HepG2 (cell line): ENCODE data around the gene EYA4. TPM values are rescaled to one million over a fixed set of nuclear protein-coding genes. Genes with fewer than 3 reads are reported as not detected.

Experiments
- ATAC-seq: fragments of 200-7000 bp; cut with Tn5 transposase; 3 replicates; pipeline ENCODE4 v1.9.1; 2020; ENCODE audit warnings: mild to moderate bottlenecking, moderate library complexity
- BruUV-seq: library from RNA; stranded (reverse); fragments of 400-500 nt; replicated peaks from 2 replicates; lab custom pipeline; 2021; lab: Mats Ljungman, UMichigan
- CTCF ChIA-PET: fragments of 300-600 bp; formaldehyde crosslinking; extraction: SDS; loops from one replicate; lab custom pipeline; 2021; ENCODE audit warnings: low total read pairs, inconsistent platforms, low intra/inter-chr PET ratio; lab: Yijun Ruan, JAX
- POLR2A ChIA-PET: fragments of 350-600 bp; sonication (Branson Sonifier 250); formaldehyde crosslinking; loops from one replicate; lab custom pipeline; 2020; ENCODE audit warnings: antibody characterized with exemption, inconsistent platforms; lab: Yijun Ruan, JAX
- DNase-seq: peaks from one replicate; pipeline ENCODE4 v3.0.0-alpha.2; 2015; ENCODE audit warnings: low spot score
- FAIRE-seq: peaks from 3 replicates; lab custom pipeline; 2011; peaks lifted over from hg19 to GRCh38; lab: Jason Lieb, UNC
- H2AFZ ChIP-seq: one replicate; pipeline ENCODE4 v1.6.1; 2011; ENCODE audit warnings: low read length, inconsistent platforms
- H3K27ac ChIP-seq: fragments of 300-600 bp; 3 replicates; pipeline ENCODE4 v1.8.0; 2011; ENCODE audit warnings: mixed run types, mild to moderate bottlenecking, mixed read lengths, low read length, inconsistent platforms; ENCODE audit not compliant: insufficient read depth; ENCODE audit errors: extremely low read length
- H3K27me3 ChIP-seq, 2 experiments: fragments of 200-600 bp in 1 of 2; 2 replicates in 1 of 2; 3 replicates in 1 of 2; pipeline versions ENCODE4 v1.6.0 to v1.8.0; 2011; ENCODE audit warnings: low read length in 2 of 2, mild to moderate bottlenecking in 2 of 2, moderate library complexity in 2 of 2, inconsistent platforms in 1 of 2; ENCODE audit not compliant: insufficient read depth in 2 of 2, control insufficient read depth in 1 of 2
- H3K36me3 ChIP-seq, 2 experiments: fragments of 200-600 bp in 1 of 2; replicated peaks in 1 of 2; 2 replicates in 1 of 2; 3 replicates in 1 of 2; pipeline versions ENCODE4 v1.5.1 to v1.8.0; 2011; ENCODE audit warnings: low read length in 2 of 2, inconsistent platforms in 1 of 2; ENCODE audit not compliant: insufficient read depth in 2 of 2, control insufficient read depth in 1 of 2
- H3K4me1 ChIP-seq: 2 replicates; pipeline ENCODE4 v1.5.1; 2012; ENCODE audit warnings: low read length, inconsistent platforms; ENCODE audit not compliant: insufficient read depth
- H3K4me2 ChIP-seq: 2 replicates; pipeline ENCODE4 v1.6.0; 2011; ENCODE audit warnings: low read depth, low read length, inconsistent platforms
- H3K4me3 ChIP-seq, 3 experiments: fragments of 200-600 bp in 1 of 3; sonication (generic), shearing (Covaris generic) in 1 of 3; replicated peaks in 1 of 3; 2 replicates each; pipeline ENCODE4 v1.5.1; 2011 to 2016; ENCODE audit warnings: low read length in 3 of 3, inconsistent platforms in 2 of 3, low read depth in 2 of 3, mild to moderate bottlenecking in 2 of 3, control low read depth in 1 of 3, mixed read lengths in 1 of 3; ENCODE audit not compliant: insufficient read depth in 1 of 3
- H3K79me2 ChIP-seq: one replicate; pipeline ENCODE4 v1.6.1; 2011; ENCODE audit warnings: low read length, inconsistent platforms; ENCODE audit not compliant: insufficient read depth
- H3K9ac ChIP-seq: 2 replicates; pipeline ENCODE4 v1.6.0; 2011; ENCODE audit warnings: mild to moderate bottlenecking, low read depth, low read length, inconsistent platforms; ENCODE audit not compliant: insufficient read depth
- H3K9me3 ChIP-seq: 2 replicates; pipeline ENCODE4 v1.5.1; 2012; ENCODE audit warnings: mild to moderate bottlenecking, low read length
- H4K20me1 ChIP-seq: 2 replicates; pipeline ENCODE4 v1.6.0; 2011; ENCODE audit warnings: inconsistent platforms, mild to moderate bottlenecking, low read length, moderate library complexity; ENCODE audit not compliant: insufficient read depth
- ADNP ChIP-seq: sonication (generic); formaldehyde crosslinking; IDR thresholded peaks from 2 replicates; pipeline ENCODE4 v1.4.0; 2020; ENCODE audit warnings: missing genetic modification reagents
- BRCA1 ChIP-seq: sonication (generic); formaldehyde crosslinking; IDR thresholded peaks from 2 replicates; pipeline ENCODE4 v1.4.0; 2020; ENCODE audit warnings: missing genetic modification reagents
- CBX1 ChIP-seq: IDR thresholded peaks from one replicate; pipeline ENCODE4 v1.6.1; 2016; ENCODE audit warnings: antibody characterized with exemption, low read depth
- CREB1 ChIP-seq, 2 experiments: fragments of 450-650 bp in 1 of 2; IDR thresholded peaks; 2 replicates each; pipeline ENCODE4 v1.6.1; 2016 to 2017; ENCODE audit warnings: control low read depth in 1 of 2, mild to moderate bottlenecking in 1 of 2, missing compliant biosample characterization in 1 of 2, missing genetic modification characterization in 1 of 2
- EP300 ChIP-seq, 3 experiments: sonication (generic) in 1 of 3; formaldehyde crosslinking in 1 of 3; IDR thresholded peaks; 2 replicates each; pipeline versions ENCODE4 v1.5.1 to v1.6.1; 2011 to 2020; ENCODE audit warnings: low read depth in 2 of 3, low read length in 2 of 3, borderline replicate concordance in 1 of 3, improper control_type of control experiment in 1 of 3, mild to moderate bottlenecking in 1 of 3, missing genetic modification reagents in 1 of 3, moderate library complexity in 1 of 3
- FOXC1 ChIP-seq: sonication (generic); formaldehyde crosslinking; IDR thresholded peaks from 2 replicates; pipeline ENCODE4 v1.8.0; 2022; ENCODE audit warnings: mild to moderate bottlenecking, missing genetic modification reagents, borderline replicate concordance
- FOXM1 ChIP-seq: sonication (generic); formaldehyde crosslinking; IDR thresholded peaks from 2 replicates; pipeline ENCODE4 v1.5.0; 2020; ENCODE audit warnings: missing genetic modification reagents
- KDM4B ChIP-seq: sonication (generic); formaldehyde crosslinking; IDR thresholded peaks from 2 replicates; pipeline ENCODE4 v1.4.0; 2020; ENCODE audit warnings: missing genetic modification reagents
- MAFG ChIP-seq: sonication (generic); formaldehyde crosslinking; IDR thresholded peaks from 2 replicates; pipeline ENCODE4 v1.5.1; 2020; ENCODE audit warnings: mild to moderate bottlenecking, missing genetic modification reagents
- RAD51 ChIP-seq: fragments of 450-650 bp; IDR thresholded peaks from 2 replicates; pipeline ENCODE4 v1.6.1; 2016; ENCODE audit warnings: borderline replicate concordance
- YY1 ChIP-seq: IDR thresholded peaks from 2 replicates; pipeline ENCODE4 v1.6.1; 2011; ENCODE audit warnings: low read length, low read depth, moderate library complexity, mild to moderate bottlenecking; ENCODE audit not compliant: insufficient read depth, insufficient replicate concordance
- ZBTB2 ChIP-seq: sonication (generic); formaldehyde crosslinking; IDR thresholded peaks from 2 replicates; pipeline ENCODE4 v1.8.0; 2022; ENCODE audit warnings: low read depth, missing genetic modification reagents
- ZBTB7A ChIP-seq: sonication (generic); formaldehyde crosslinking; IDR thresholded peaks from 2 replicates; pipeline ENCODE4 v1.8.0; 2022; ENCODE audit warnings: mild to moderate bottlenecking, missing genetic modification reagents
- ZMAT3 ChIP-seq: sonication (generic); formaldehyde crosslinking; conservative IDR thresholded peaks from 2 replicates; pipeline ENCODE4 v1.7.0; 2021; ENCODE audit warnings: missing genetic modification reagents
- ZSCAN12 ChIP-seq: sonication (generic); formaldehyde crosslinking; IDR thresholded peaks from 2 replicates; pipeline ENCODE4 v1.9.0; 2021; ENCODE audit warnings: mild to moderate bottlenecking, missing genetic modification reagents
- WGBS: methylation state at CpG from one replicate; pipeline ENCODE4 v1.1.6; 2017; ENCODE audit warnings: low lambda C conversion rate; 5-methylcytosine and 5-hydroxymethylcytosine counted together
- in situ Hi-C: cut with HindIII; loops from 2 replicates; pipeline ENCODE4 v1.10.0; 2017; ENCODE audit warnings: low pct_unique_long_range_greater_than_20kb; ENCODE audit not compliant: extremely low pct_ligation_motif_present
- intact Hi-C: fragments of 100-400 bp; cut with micrococcal nuclease; formaldehyde crosslinking; loops from one replicate; pipeline ENCODE4 v1.10.0; 2022; ENCODE audit not compliant: unreplicated experiment
- polyA plus RNA-seq, 8 experiments: library from polyadenylated mRNA; depleted of rRNA in 3 of 8; stranded (reverse) in 7 of 8; unstranded in 1 of 8; fragments of >200 nt; fragmentation: Illumina TruSeq in 4 of 8; extraction: Trizol in 4 of 8; gene quantifications; 2 replicates each; pipeline versions ENCODE4 v1.2.1 to v1.2.3, GENCODE V29; 2011 to 2016; ENCODE audit warnings: low read depth in 4 of 8, missing spikeins in 1 of 8, mixed read lengths in 1 of 8; ENCODE audit not compliant: insufficient read depth in 1 of 8
- total RNA-seq, 5 experiments: library from RNA; depleted of rRNA; stranded (reverse); fragments of >200 nt; fragmentation: Illumina TruSeq; extraction: Trizol; gene quantifications; 2 replicates each; pipeline ENCODE4 v1.2.3, GENCODE V29; 2016; ENCODE audit warnings: low read depth in 1 of 5

EYA4 gene
- total and polyA plus RNA-seq, 2 of the 13 experiments (the other 11 are each of a cell fraction or from before 2014, with no cell fraction given), result not detected

GRCh38 chr6:133428295-133428694 is 187.1 kb downstream of the EYA4 start:
- ATAC-seq, result no peak
- Histone ChIP-seq H3K79me2 (no peaks in the 10 kb centered on the region), H3K9ac (no peak overlapping the region), H2AFZ (no peak overlapping the region), H3K4me2 (no peak overlapping the region), H3K27ac (no peak overlapping the region), H3K4me3 (no peak overlapping the region), H3K27me3 (no peaks in the 10 kb centered on the region), H3K4me1 (no peaks in the 10 kb centered on the region), H3K9me3 (no peaks in the 10 kb centered on the region), H3K36me3 (no peaks in the 10 kb centered on the region), H4K20me1 (no peaks in the 10 kb centered on the region)
- POLR2A ChIA-PET, result no interaction called here
- DNase-seq, result no peak
- 0% methylated on average over 3 of the region's 3 CpGs for WGBS
- CTCF ChIA-PET, result no interaction called here
- TF ChIP-seq CREB1 (IDR thresholded peaks at IDR 0.05) (peak; percentile 84), CREB1 (CRISPR knock-in tag; IDR thresholded peaks at IDR 0.05) (no peak), EP300 (IDR thresholded peaks at IDR 0.05; ENCODE audit: low read depth in 2 of 2, low read length in 2 of 2) (no peak), EP300 (CRISPR knock-in tag; IDR thresholded peaks at IDR 0.05; ENCODE audit: borderline replicate concordance) (no peak)
- no peak for FAIRE-seq
- in situ Hi-C loops, result no loop called here
- intact Hi-C loops, result no loop called here
- no TSS peak for BruUV-seq

DNA sequence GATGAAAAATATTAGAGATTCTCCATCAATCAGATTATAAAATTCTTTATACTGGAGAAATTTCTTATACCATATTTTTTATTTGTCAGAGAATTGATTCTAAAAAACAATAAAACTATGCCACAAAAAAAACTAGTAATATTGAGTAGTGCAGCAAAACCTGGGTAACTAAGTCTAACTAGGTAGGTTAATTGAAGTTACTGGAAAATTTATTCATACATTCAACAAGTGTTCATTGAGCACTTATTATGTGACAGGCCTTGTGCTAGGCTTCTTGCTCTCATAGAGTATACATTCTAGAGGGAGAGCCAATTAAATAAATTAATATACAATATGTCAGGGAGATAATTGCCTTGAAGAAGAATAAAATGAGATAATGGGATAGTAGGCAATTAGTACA is 189.4 kb downstream of the EYA4 start:
- no peak for ATAC-seq
- POLR2A ChIA-PET, result no interaction called here
- H3K27ac ChIP-seq, result no peak overlapping the region
- H3K27me3 ChIP-seq, result no peaks in the 10 kb centered on the region
- no peaks in the 10 kb centered on the region for H3K9me3 ChIP-seq
- H3K9ac ChIP-seq, result no peak overlapping the region
- no peaks in the 10 kb centered on the region for H3K36me3 ChIP-seq
- H4K20me1 ChIP-seq, result no peaks in the 10 kb centered on the region
- no peak overlapping the region for H3K4me3 ChIP-seq
- DNase-seq, result no peak
- FAIRE-seq, result no peak
- no TSS peak for BruUV-seq
- no peaks in the 10 kb centered on the region for H3K4me1 ChIP-seq
- no peaks in the 10 kb centered on the region for H3K79me2 ChIP-seq
- no peak overlapping the region for H3K4me2 ChIP-seq
- CTCF ChIA-PET, result no interaction called here
- intact Hi-C loops (no loop called here), in situ Hi-C loops (no loop called here)
- no peak overlapping the region for H2AFZ ChIP-seq
- TF ChIP-seq FOXC1, result no peak
- no peak for TF ChIP-seq ZBTB2 (CRISPR knock-in tag)
- TF ChIP-seq MAFG (CRISPR knock-in tag), result no peak
- no peak for TF ChIP-seq BRCA1 (CRISPR knock-in tag)
- TF ChIP-seq ZSCAN12, result no peak
- TF ChIP-seq CBX1, result no peak
- TF ChIP-seq FOXM1, result no peak
- no peak for TF ChIP-seq ZBTB7A (CRISPR knock-in tag)
- no peak for TF ChIP-seq RAD51
- no peak for TF ChIP-seq ADNP
- TF ChIP-seq YY1, result no peak
- TF ChIP-seq KDM4B, result no peak
- no peak for TF ChIP-seq ZMAT3 (CRISPR knock-in tag)
